ENCODE data around the gene PLS1.

Gene PLS1

DNA sequence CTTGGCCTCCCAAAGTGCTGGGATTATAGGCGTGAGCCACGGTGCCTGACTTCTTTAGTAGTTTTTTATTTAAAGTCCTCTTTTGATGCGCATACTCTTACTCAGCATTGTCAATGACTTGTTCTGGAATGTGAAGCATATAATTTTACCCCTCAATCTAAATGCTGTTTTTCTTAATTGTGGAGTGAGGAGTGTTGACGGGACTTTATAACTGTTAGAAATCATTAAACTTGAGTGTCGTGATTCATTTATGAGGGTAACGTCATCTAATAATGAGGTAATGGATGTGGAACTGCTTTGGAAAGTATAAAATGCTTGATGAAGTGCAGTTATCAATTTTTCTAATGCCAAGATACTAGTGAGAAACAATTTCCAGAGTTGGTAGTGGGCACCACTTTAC, 48.3 kb downstream of the PLS1 start:
- TF ChIP-seq, protein P1, sequence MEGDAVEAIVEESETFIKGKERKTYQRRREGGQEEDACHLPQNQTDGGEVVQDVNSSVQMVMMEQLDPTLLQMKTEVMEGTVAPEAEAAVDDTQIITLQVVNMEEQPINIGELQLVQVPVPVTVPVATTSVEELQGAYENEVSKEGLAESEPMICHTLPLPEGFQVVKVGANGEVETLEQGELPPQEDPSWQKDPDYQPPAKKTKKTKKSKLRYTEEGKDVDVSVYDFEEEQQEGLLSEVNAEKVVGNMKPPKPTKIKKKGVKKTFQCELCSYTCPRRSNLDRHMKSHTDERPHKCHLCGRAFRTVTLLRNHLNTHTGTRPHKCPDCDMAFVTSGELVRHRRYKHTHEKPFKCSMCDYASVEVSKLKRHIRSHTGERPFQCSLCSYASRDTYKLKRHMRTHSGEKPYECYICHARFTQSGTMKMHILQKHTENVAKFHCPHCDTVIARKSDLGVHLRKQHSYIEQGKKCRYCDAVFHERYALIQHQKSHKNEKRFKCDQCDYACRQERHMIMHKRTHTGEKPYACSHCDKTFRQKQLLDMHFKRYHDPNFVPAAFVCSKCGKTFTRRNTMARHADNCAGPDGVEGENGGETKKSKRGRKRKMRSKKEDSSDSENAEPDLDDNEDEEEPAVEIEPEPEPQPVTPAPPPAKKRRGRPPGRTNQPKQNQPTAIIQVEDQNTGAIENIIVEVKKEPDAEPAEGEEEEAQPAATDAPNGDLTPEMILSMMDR (IDR thresholded peaks at IDR 0.05; ENCODE audit: control extremely low read depth, extremely low read depth, low read depth, missing control alignments) = no peak
- ChIA-PET CTCF (no interaction called here), POLR2A (no interaction called here)
- no peak for DNase-seq (ENCODE audit: extremely low spot score)

DNA sequence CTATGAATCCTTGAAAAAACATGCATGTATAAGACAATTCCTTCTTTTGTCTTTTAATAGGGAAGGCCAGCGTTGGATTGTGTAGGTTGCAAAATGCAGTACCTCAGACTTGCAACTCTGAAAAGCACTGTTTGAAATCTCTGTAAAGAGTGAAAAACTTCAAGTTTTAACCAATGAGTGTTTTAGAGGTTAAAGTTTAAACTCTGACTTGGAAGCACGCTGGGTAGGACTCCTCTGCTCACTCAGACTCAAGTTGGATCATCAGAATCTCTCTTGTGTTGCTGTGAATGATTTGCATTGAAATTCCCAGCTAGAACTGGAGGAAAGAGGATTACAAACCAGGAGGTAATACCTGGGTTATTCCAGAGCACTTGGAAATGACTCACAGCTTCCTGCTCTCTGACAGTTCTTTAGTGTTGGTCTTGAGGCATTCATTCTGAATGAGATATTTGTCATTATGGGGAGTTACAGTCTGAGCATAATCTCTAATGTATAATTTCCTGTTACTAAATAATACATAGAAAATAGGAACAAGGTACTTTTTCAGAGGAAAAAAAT, 49.1 kb downstream of the PLS1 start:
- ChIA-PET POLR2A (no interaction called here), CTCF (interaction anchor here (1.3 to 1.5 kb wide), 2 partner anchors 17 to 58 kb away, joined by 3 to 4 read pairs; no protein-coding TSS in a partner anchor)
- no peak for DNase-seq (ENCODE audit: extremely low spot score)
- TF ChIP-seq, protein P1 (IDR thresholded peaks at IDR 0.05; ENCODE audit: control extremely low read depth, extremely low read depth, low read depth, missing control alignments) = no peak

DNA sequence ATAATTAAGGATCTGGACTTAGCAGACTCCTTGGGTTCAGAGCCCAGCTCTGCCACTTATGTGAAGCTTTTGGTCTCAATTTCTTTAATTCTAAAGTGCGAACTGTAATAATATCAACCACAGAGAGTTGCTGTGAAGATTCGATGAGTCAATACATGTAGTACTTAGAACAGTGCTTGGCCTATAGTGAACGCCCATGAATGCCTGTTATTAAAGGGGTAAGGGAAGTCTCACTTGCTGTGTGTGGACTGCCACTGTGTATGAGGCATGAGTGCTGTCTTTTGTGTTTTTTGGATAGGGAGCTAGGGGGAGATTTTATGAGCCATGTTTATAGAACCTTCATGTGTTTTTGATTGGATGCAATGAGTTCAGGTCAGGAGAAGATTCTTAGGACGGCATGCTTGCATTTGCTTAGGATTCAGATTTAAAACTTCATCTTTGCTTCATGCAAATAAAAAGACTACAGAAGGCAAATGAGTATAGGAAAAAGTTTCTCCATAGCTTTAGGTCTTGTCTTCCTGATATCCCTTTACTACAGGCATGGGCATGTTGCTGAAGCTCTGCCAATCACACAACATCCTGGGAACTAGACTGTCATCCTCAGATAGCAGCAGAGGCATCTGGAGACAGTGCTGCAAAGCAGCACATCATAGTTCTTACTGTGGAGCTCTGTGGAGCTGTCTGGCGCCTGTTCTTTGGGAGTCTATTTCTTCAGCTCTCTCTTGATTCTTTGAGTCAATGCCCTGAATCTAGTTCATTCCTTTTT, 50.0 kb downstream of the PLS1 start:
- DNase-seq (ENCODE audit: extremely low spot score) = no peak
- TF ChIP-seq, protein P1 (IDR thresholded peaks at IDR 0.05; ENCODE audit: control extremely low read depth, extremely low read depth, low read depth, missing control alignments) = no peak
- POLR2A ChIA-PET = no interaction called here
- CTCF ChIA-PET = interaction anchor here (1.3 to 1.5 kb wide), 2 partner anchors 18 to 59 kb away, joined by 3 to 4 read pairs; no protein-coding TSS in a partner anchor

DNA sequence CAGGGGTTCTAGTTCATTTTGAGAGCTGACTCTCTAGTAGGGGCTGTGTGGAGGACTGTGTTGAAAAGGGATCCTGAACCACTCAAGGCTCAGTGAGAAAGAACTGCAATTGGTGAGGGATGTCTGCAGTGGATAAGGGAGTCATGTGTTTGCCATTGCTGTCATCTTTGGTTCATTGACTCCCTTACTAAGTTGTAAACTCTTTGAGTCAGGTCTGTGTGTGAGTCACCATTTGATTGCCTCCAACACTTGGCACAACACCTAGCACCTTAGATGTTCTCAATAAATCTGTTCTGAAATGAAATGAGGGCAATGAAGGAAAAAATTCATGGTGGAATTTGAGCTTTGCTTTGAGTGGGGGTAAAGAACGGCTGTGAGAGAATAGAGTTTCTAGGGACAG, 51.7 kb downstream of the PLS1 start:
- TF ChIP-seq, protein P1 (IDR thresholded peaks at IDR 0.05; ENCODE audit: control extremely low read depth, extremely low read depth, low read depth, missing control alignments) = no peak
- ChIA-PET CTCF (interaction anchor here (1.3 kb wide), 2 partner anchors 8 to 9 kb away, joined by 3 to 4 read pairs; no protein-coding TSS in a partner anchor), POLR2A (no interaction called here)
- no peak for DNase-seq (ENCODE audit: extremely low spot score)

- TF ChIP-seq, protein P1 (IDR thresholded peaks at IDR 0.05; ENCODE audit: control extremely low read depth, extremely low read depth, low read depth, missing control alignments) = no peak
- ChIA-PET CTCF (interaction anchor here (1.3 kb wide), 1 partner anchor 9 kb away, joined by 4 read pairs; no protein-coding TSS in a partner anchor), POLR2A (no interaction called here)
- DNase-seq (ENCODE audit: extremely low spot score) = no peak
Observed at GRCh38 chr3:142648950-142649349, 52.8 kb downstream of the PLS1 start.

GRCh38 chr3:142650001-142650693, 54.0 kb downstream of the PLS1 start:
- TF ChIP-seq, protein P1 (IDR thresholded peaks at IDR 0.05; ENCODE audit: control extremely low read depth, extremely low read depth, low read depth, missing control alignments) = no peak
- ChIA-PET POLR2A (no interaction called here), CTCF (no interaction called here)
- DNase-seq (ENCODE audit: extremely low spot score) = no peak
